NCI-H2227 treated with DMSO at 0.1 percent for 48 hours (cell line): ENCODE measurements around the gene KLK1.
"Not testable (repeated sequence)": the region's sequence is repeated elsewhere in the genome, so short reads cannot be mapped to it uniquely, and the experiment has no call there.

Source experiments
- DNase-seq: peaks from one replicate; lab custom pipeline; 2025; lab: John Stamatoyannopoulos, UW

Gene KLK1

DNA sequence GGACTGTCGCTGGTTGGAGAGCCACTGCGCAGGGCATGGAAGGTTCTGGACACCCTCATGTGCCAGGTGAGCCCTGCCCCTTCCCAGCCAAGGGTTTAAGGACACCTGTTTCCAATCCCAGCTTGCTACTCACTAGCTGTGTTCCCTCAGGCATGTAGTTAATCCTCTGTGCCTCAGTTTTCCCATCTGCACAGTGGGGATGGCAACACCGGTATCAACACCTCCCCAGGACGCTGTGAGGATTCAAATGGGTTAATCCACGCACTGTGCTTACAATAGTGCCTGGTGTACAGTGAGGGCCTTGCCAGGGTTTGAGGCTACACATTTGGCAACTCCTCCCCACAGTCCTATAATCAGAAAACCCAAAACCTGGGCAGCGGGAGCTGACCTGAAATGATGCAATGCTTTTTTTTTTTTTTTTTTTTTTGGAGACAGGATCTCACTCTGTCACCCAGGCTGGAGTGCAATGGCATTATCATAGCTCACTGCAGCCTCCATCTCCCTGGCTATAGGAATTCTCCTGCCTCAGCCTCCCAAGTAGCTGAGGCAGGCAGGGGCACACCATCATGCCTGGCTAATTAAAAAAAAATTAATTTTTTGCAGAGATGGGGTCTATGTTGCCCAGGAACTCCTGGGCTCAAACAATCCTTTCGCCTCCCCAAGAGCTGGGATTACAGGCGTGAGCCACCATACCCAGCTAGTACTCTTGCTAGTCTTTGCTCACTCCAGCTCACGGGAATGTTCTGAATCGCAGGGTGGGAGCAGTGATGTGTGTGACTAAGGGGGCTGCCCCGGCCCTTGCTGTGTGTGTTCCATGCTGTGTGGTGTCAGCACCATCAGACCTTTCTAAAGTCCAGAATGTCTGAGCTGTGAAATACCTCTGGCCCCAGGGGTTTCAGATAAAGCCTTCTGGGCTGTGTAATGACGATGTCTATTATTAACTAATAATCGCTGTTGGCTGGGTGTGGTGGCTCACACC lies 31.0 kb downstream of the KLK1 start:
- no peak for DNase-seq

GRCh38 chr19:50791594-50792271 lies 31.9 kb downstream of the KLK1 start:
- no peak for DNase-seq

DNA sequence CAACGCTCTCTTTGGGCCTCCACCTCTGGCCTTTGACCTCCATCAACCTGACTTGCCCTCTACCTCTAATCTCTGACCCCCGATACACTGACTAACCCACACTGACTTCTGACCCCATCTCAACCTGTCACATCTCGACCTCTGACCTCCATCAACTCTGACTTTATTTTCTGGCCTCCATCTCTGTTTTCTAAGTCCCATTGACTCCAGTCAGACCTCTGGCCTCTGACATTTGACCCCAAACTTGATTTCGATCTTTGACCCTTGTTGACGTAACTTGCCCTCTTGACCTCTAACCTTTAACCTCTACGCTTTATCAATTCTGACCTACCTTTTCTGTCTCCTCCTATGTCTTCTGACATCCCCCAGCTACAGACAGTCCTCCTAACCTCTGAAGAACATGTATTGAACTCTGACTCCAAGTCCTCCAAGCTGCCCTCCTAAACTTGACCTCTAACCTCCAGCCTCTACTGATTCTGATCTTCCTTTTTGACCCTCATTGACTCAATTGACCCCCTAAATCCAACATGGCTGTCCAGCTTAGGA lies 32.6 kb downstream of the KLK1 start:
- DNase-seq = no peak

DNA sequence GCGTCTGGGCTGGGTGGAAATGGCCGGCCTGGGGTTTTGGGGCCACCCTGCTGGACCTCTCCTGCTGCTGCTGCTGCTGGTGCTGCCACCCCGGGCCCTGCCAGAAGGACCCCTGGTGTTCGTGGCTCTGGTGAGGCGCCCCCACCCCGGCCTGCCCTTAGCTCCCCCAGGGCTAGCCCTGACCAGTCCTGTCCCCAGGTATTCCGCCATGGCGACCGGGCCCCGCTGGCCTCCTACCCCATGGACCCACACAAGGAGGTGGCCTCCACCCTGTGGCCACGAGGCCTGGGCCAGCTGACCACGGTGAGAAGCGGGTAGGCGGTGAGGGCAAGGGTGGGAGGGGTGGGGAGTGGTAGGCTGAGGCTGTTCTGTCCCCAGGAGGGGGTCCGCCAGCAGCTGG lies 33.2 kb downstream of the KLK1 start, which contains the start of gene ACP4:
ACP4 (plus strand) TSS at position 20 of the 400 bp plus-strand sequence; CDS start at position 20, 0 bp downstream.
- no peak for DNase-seq

GRCh38 chr19:50785329-50785728 lies 38.3 kb downstream of the KLK1 start:
- DNase-seq = no peak

DNA sequence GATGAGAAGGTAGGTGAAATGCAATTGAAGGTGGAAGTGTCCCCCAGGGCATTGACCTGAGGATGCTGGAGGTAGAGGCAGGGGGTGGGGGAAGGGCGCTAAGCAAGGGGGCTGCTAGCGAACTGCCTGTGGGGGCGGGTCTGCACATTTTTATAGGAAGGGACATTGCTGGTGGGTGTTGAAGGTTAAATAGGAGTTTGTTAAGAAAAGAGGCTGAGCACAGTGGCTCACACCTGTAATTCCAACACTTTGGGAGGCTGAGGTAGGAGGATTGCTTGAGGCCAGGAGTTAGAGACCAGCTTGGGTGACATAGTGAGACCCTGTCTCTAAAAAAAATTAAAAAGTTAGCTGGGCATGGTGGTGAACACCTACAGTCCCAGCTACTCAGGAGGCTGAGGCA lies 38.9 kb downstream of the KLK1 start:
- no peak for DNase-seq

DNA sequence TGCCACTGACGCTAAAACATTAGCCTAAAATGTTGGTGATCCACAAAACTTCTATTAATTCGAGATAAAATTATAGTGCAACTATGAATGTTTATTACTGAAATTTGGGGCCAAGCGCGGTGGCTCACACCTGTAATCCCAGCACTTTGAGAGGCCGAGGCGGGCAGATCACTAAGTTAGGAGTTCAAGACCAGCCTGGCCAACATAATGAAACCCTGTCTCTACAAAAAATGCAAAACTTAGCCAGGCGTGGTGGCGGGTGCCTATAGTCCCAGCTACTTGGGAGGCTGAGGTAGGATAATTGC lies 39.8 kb downstream of the KLK1 start:
- not testable (repeated sequence) for DNase-seq

DNA sequence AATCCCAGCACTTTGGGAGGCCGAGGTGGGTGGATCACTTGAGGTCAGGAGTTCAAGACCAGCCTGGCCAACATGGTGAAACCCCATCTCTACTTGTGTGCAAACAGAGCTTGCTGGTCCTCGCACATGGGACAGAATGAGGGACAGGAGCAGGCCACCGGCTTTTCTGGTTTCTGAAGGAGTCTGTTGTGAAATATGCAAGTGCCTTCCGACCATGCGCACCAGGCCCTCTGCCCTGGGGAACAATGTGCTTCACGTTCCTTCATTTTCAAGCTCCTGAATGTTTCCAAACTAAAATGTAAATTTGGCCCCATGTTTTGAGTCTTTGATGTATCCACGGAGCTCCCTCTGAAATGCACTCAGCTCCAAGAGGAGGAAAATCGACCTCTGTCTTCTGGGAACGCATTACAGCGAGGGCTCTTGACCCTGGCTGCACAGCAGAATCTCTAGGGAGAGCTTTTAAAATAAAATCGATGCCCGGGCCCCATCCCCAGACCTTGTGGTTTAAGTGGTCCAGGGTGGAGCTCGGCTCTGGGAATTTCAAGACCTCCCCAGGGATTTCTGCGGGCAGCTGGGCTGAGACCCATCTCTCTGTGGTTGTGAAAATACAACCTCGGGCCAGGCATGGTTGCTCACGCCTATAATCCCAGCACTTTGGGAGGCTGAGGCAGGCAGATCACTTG lies 42.7 kb downstream of the KLK1 start:
- DNase-seq = no peak

DNA sequence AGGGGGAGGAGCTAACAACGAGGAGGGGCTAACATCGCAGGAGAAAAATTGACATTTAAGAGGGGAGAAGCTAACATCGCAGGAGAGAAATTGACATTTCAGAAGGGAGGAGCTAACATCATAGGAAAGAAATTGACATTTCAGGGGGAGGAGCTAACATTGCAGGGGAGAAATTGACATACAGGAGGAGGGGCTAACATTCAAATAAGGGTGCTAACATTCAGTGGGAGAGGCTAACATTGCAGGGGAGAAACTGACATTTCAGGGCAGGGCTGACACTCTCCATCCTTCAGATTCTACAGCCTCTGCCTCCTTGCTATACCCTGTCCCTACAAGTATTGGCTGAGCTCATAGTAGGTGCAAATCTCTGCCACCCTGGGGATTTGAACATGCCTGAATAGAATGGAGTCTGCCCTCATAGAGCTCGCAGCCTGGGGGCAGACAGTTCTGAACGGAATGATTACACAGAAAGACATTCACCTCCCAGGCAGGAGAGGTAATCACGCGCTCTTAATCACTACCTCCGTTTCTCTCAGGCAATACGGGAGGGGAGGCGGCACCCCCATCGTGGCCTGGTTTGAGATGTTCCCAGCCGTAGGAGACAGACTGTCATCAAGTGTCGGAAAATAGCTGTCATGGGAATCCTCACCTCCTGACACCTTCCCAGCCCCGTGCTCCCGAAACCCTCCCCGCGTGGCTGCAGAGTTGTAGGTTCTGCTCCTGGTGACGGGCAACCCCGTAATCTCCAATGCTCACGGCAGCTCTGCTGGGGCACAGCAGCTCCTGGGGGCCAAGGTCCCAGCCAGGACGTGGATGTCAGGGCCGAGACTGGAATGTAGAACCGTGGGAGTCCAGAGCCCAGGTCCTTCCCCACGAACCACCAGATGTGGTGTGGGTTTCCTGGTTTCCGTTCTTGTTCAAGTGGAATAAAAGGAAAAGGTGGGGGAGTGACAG lies 43.8 kb downstream of the KLK1 start:
- peak; percentile 34 for DNase-seq

DNA sequence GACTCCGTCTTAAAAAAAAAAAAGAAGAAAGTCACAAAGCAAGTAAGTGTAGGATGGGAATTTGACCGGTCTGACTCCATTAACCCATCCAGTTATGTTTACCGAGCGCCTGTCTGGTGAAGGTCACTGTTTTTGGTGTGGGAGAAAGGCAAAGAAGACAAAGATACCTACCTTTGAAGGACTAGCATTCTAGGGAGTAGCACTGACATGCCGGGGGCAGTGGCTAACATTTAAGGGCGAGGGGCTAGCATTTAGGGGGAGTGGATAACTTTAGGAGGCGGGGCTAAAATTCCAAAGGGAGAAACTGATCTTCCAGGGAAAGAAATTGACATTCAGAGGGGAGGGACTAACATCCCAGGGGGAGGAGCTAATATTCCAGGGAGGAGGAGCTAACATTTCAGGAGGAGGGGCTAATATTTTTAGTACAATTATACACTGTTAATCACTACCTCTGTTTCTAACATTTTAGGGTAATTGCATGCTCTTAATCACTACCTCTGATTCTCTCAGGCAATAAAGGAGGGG lies 44.6 kb downstream of the KLK1 start:
- DNase-seq = no peak

DNA sequence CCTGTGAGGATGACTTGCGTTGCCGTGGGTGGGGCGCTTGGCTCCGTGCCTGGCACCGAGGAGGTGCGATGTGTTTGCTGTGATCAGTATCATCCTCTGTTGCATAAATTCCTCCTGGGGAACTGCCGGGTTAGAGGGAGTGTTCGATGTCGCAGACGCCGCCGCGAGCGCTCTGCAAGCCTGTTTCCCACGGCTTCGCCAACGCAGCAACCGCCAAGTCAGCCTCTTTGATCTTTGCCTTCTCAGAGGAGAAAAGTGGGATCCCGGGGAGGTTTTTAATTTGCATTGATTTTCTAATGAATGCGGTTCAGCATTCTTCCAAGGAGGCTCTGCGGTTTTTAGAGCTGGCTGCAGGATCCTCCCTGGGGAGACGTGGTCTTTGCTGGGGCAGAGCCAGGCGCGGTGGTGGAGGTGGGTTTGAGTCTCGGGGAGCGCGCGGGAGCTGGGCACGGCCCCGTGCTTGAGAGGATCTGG lies 45.7 kb downstream of the KLK1 start:
- peak; percentile 15 for DNase-seq

DNA sequence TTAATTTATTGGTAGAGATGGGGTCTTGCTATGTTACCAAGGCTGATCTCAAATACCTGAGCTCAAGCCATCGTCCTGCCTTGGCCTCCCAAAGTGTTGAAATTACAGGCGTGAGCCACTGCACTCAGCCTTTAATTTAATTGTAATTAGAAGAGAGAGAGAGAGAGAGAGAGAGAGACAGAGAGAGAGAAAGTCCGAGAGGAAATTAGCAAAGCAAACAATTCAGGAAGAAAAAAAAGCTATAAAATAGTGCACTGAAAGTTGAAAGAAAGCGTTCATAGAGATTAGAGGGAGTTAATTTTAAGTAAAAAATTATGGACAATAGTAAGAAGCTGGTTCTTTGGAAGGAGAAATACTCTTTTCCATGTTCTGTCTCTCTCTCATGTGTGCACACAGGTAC lies 46.3 kb downstream of the KLK1 start:
- DNase-seq = no peak

- DNase-seq = no peak
Observed at GRCh38 chr19:50776131-50776530, 47.5 kb downstream of the KLK1 start.

DNA sequence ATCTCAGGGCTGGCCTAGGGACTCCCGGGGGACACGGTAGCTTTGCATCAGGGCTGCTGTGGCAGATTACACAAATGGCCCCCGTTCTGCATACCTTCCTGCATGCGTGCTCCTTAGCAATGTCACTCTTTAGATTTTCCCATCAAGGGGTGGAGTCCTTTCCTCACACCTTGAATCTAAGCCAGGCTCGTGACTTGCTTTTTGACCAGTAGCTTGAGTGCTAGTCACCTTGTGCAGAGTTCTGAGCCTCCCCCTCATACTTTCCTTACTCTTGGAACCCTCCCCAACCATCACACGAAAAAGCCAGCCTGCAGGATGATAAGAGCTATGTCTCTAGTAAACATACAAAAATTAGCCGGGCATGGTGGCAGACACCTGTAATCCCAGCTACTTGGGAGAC lies 50.1 kb downstream of the KLK1 start:
- not testable (repeated sequence) for DNase-seq

DNA sequence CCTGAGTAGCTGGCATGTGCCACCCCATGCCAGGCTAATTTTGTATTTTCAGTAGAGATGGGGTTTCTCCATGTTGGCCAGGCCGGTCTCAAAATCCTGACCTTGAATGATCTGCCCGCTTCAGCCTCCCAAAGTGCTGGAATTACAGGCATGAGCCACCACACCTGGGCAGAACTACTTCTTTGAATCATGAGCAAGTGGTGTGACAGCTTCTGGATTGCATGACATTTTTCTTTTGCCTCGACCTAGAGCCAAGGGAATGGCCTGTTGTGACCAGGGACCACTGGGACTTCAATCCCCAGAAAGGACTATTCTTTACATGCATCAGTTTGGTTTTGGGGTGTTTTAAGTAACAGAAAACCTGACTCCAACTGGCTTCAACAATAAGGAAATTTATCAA lies 50.7 kb downstream of the KLK1 start:
- DNase-seq = not testable (repeated sequence)

DNA sequence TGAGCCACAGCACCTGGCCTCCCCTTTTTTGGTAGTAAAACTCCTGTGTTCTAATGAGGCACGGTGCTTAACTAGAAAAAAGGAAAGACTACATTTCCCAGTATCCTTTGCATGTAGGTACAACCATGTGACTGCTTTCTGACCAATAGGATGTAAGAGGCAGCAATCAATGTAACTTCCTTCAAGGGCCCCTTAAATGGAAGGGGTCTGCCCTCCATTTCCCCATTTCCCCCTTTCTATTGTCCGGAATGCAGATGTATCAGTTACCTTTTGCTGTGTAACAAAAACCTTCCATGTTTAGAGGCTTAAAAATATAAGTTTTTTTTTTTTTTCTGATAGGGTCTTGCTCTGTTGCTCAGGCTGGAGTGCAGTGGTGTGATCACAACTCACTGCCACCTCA lies 51.1 kb downstream of the KLK1 start:
- DNase-seq = no peak

DNA sequence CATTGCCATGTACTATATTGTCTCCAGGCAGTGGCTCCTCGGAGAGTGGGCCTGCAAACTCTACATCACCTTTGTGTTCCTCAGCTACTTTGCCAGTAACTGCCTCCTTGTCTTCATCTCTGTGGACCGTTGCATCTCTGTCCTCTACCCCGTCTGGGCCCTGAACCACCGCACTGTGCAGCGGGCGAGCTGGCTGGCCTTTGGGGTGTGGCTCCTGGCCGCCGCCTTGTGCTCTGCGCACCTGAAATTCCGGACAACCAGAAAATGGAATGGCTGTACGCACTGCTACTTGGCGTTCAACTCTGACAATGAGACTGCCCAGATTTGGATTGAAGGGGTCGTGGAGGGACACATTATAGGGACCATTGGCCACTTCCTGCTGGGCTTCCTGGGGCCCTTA lies 52.7 kb downstream of the KLK1 start:
- DNase-seq = no peak

DNA sequence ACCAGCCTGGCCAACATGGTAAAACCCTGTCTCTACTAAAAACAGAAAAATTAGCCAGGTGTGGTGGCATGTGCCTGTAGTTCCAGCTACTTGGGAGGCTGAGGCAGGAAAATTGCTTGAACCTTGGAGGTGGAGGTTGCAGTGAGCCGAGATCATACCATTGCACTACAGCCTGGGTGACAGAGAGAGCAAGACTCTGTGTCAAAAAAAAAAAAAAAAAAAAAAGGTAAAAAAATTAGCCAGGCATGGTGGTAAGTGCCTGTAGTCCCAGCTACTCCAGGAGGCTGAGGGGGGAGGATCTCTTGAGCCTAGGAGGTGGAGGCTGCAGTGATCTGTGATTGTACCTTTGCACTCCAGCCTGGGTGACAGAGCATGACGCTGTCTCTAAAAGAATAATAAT lies 53.4 kb downstream of the KLK1 start, which contains the start of gene GPR32:
GPR32 (plus strand) TSS at position 301 of the 400 bp plus-strand sequence. CDS start 137 bp downstream, outside the sequence.
- DNase-seq = not testable (repeated sequence)
